Neural cell (in vitro differentiated cells): ENCODE results near the gene COPZ2. TPM values are rescaled to one million over a fixed set of nuclear protein-coding genes. Genes with fewer than 3 reads are reported as not detected.

Experiments used
- H2AFZ ChIP-seq: fragments of 200-600, 300-800 bp; sonication (generic), shearing (Covaris generic); 2 replicates; pipeline ENCODE4 v1.6.0; 2014; ENCODE audit warnings: low read depth, mild to moderate bottlenecking, antibody characterized with exemption, low read length, moderate library complexity
- H3F3A ChIP-seq: fragments of 200-600 bp; shearing (Covaris generic); 2 replicates; pipeline ENCODE4 v1.6.1; 2016; ENCODE audit warnings: mild to moderate bottlenecking, moderate library complexity, mixed read lengths, antibody characterized with exemption, low read length; ENCODE audit not compliant: insufficient read depth, poor library complexity, severe bottlenecking
- H3K27ac ChIP-seq: fragments of 200-600, 300-800 bp; sonication (generic), shearing (Covaris generic); 2 replicates; pipeline ENCODE4 v1.5.1; 2014; ENCODE audit warnings: mild to moderate bottlenecking, low read length, moderate library complexity
- H3K27me3 ChIP-seq: fragments of 300-800, 200-600 bp; sonication (generic), shearing (Covaris generic); 2 replicates; pipeline ENCODE4 v1.6.0; 2014; ENCODE audit warnings: mild to moderate bottlenecking, low read depth, low read length, moderate library complexity; ENCODE audit not compliant: insufficient read depth
- H3K36me3 ChIP-seq: fragments of 300-800, 200-600 bp; sonication (generic), shearing (Covaris generic); 2 replicates; pipeline ENCODE4 v1.5.1; 2014; ENCODE audit warnings: mild to moderate bottlenecking, antibody characterized with exemption, low read length, moderate library complexity; ENCODE audit not compliant: insufficient read depth
- H3K4me2 ChIP-seq: fragments of 300-800, 200-600 bp; sonication (generic), shearing (Covaris generic); 2 replicates; pipeline ENCODE4 v1.6.0; 2014; ENCODE audit warnings: mild to moderate bottlenecking, low read length
- H3K4me3 ChIP-seq: fragments of 300-800, 200-600 bp; sonication (generic), shearing (Covaris generic); 2 replicates; pipeline ENCODE4 v1.5.1; 2014; ENCODE audit warnings: mild to moderate bottlenecking, low read length, moderate library complexity
- H3K79me2 ChIP-seq: fragments of 200-600 bp; shearing (Covaris generic); replicated peaks from 2 replicates; pipeline ENCODE4 v1.6.0; 2014; ENCODE audit warnings: mild to moderate bottlenecking, low read length, moderate library complexity; ENCODE audit not compliant: insufficient read depth
- H3K9ac ChIP-seq: fragments of 300-800, 200-600 bp; sonication (generic), shearing (Covaris generic); 2 replicates; pipeline ENCODE4 v1.6.1; 2016; ENCODE audit warnings: mild to moderate bottlenecking, low read length, mixed read lengths
- H3K9me2 ChIP-seq: fragments of 200-600 bp; shearing (Covaris generic); 2 replicates; pipeline ENCODE4 v1.6.1; 2016; ENCODE audit warnings: mild to moderate bottlenecking, low read length, mixed read lengths; ENCODE audit not compliant: insufficient read depth
- H3K9me3 ChIP-seq: fragments of 200-600, 300-800 bp; sonication (generic), shearing (Covaris generic); 2 replicates; pipeline ENCODE4 v1.6.1; 2016; ENCODE audit warnings: mild to moderate bottlenecking, mixed run types, low read length, moderate library complexity, mixed read lengths
- H4K20me1 ChIP-seq: fragments of 200-600 bp; shearing (Covaris generic); 2 replicates; pipeline ENCODE4 v1.6.1; 2016; ENCODE audit warnings: mild to moderate bottlenecking, mixed run types; ENCODE audit not compliant: insufficient read depth
- CTCF ChIP-seq: fragments of 450-650 bp; IDR thresholded peaks from 2 replicates; pipeline ENCODE4 v1.5.1; 2014; ENCODE audit warnings: antibody characterized with exemption, mild to moderate bottlenecking, moderate library complexity; ENCODE audit not compliant: poor library complexity, severe bottlenecking
- EP300 ChIP-seq: fragments of 450-650 bp; conservative IDR thresholded peaks from 2 replicates; pipeline ENCODE4 v1.6.1; 2014; ENCODE audit warnings: antibody characterized with exemption, mild to moderate bottlenecking, moderate library complexity; ENCODE audit not compliant: poor library complexity, severe bottlenecking
- EZH2 ChIP-seq: fragments of 200-600, 300-800 bp; shearing (Covaris generic), sonication (generic); IDR thresholded peaks from 2 replicates; pipeline ENCODE4 v1.6.1; 2014; ENCODE audit warnings: antibody characterized with exemption, low read length, borderline replicate concordance, mild to moderate bottlenecking; ENCODE audit not compliant: insufficient read depth, poor library complexity, severe bottlenecking
- MXI1 ChIP-seq: fragments of 450-650 bp; conservative IDR thresholded peaks from 2 replicates; pipeline ENCODE4 v1.6.1; 2014; ENCODE audit warnings: antibody characterized with exemption, mild to moderate bottlenecking; ENCODE audit not compliant: poor library complexity, severe bottlenecking
- RAD21 ChIP-seq: fragments of 450-650 bp; conservative IDR thresholded peaks from 2 replicates; pipeline ENCODE4 v1.6.1; 2014; ENCODE audit warnings: antibody characterized with exemption, mild to moderate bottlenecking, moderate library complexity
- REST ChIP-seq: IDR thresholded peaks from 2 replicates; pipeline ENCODE4 v1.6.1; 2012; ENCODE audit warnings: borderline replicate concordance
- SMC3 ChIP-seq: fragments of 450-650 bp; conservative IDR thresholded peaks from 2 replicates; pipeline ENCODE4 v1.6.1; 2014; ENCODE audit warnings: antibody characterized with exemption, mild to moderate bottlenecking, moderate library complexity; ENCODE audit not compliant: poor library complexity
- TAF1 ChIP-seq: IDR thresholded peaks from 2 replicates; pipeline ENCODE4 v1.6.1; 2012; ENCODE audit warnings: low read depth
- polyA plus RNA-seq: library from polyadenylated mRNA; depleted of rRNA; stranded (reverse); fragments of >200 nt; gene quantifications from 2 replicates; pipeline ENCODE4 v1.2.3, GENCODE V29; 2014

Gene COPZ2
- polyA plus RNA-seq, 1 donor from 2014 or later: not detected

GRCh38 chr17:48058393-48059124 is 21.0 kb upstream of the COPZ2 start:
- no peak overlapping the region for H3K9ac ChIP-seq
- H3K9me3 ChIP-seq: no peaks in the 10 kb centered on the region
- peaks cover 12% of the 10 kb centered on the region for H4K20me1 ChIP-seq
- no peaks in the 10 kb centered on the region for H3K36me3 ChIP-seq
- no peak overlapping the region for H3K4me3 ChIP-seq
- no peak for TF ChIP-seq RAD21
- TF ChIP-seq MXI1: no peak
- no peak for TF ChIP-seq REST
- TF ChIP-seq CTCF: no peak
- no peak for TF ChIP-seq EZH2
- no peak for TF ChIP-seq TAF1
- no peak for TF ChIP-seq EP300
- TF ChIP-seq SMC3: no peak
- no peaks in the 10 kb centered on the region for H3K27me3 ChIP-seq
- no peak overlapping the region for H3K27ac ChIP-seq
- H2AFZ ChIP-seq: no peak overlapping the region
- H3K9me2 ChIP-seq: no peaks in the 10 kb centered on the region
- no peaks in the 10 kb centered on the region for H3F3A ChIP-seq
- H3K79me2 ChIP-seq: peaks cover 17% of the 10 kb centered on the region
- H3K4me2 ChIP-seq: no peak overlapping the region

- Histone ChIP-seq H3K36me3 (no peaks in the 10 kb centered on the region), H3K9ac (no peak overlapping the region), H3K79me2 (peaks cover 22% of the 10 kb centered on the region), H3K9me3 (no peaks in the 10 kb centered on the region), H4K20me1 (peaks cover 12% of the 10 kb centered on the region), H3F3A (no peaks in the 10 kb centered on the region), H3K4me3 (no peak overlapping the region), H3K4me2 (no peak overlapping the region), H3K9me2 (no peaks in the 10 kb centered on the region), H3K27me3 (no peaks in the 10 kb centered on the region), H3K27ac (no peak overlapping the region), H2AFZ (no peak overlapping the region)
- TF ChIP-seq CTCF: no peak
These were observed 20.0 kb upstream of the COPZ2 start for GRCh38 chr17:48057626-48058025.
